Right atrium auricular region (tissue), 2 donors: ENCODE measurements around the gene BPI. TPM values are rescaled to one million over a fixed set of nuclear protein-coding genes. Genes with fewer than 3 reads are reported as not detected.
"Not testable (repeated sequence)": the region's sequence is repeated elsewhere in the genome, so short reads cannot be mapped to it uniquely, and the experiment has no call there.

Experiments
- DNase-seq: peaks from one replicate; pipeline ENCODE4 v3.0.0-alpha.2; 2019; ENCODE audit warnings: low spot score
- H3K27ac ChIP-seq, 2 donors: fragments of 200-600 bp; sonication (generic); 1 replicate in 1 of 2; 2 replicates in 1 of 2; pipeline ENCODE4 v1.5.1; 2016 to 2019
- H3K27me3 ChIP-seq, 2 donors: fragments of 200-600 bp; sonication (generic); one replicate each; pipeline versions ENCODE4 v1.5.1 to v1.6.0; 2017 to 2019
- H3K36me3 ChIP-seq: fragments of 200-600 bp; sonication (generic); one replicate; pipeline ENCODE4 v1.5.1; 2016
- H3K4me1 ChIP-seq, 2 donors: fragments of 200-600 bp; sonication (generic); one replicate each; pipeline versions ENCODE4 v1.5.1 to v1.6.0; 2017 to 2019
- H3K4me3 ChIP-seq, 2 donors: fragments of 200-600 bp; sonication (generic); 1 replicate in 1 of 2; 2 replicates in 1 of 2; pipeline ENCODE4 v1.5.1; 2017 to 2019; ENCODE audit warnings: mild to moderate bottlenecking in 1 of 2, moderate library complexity in 1 of 2
- H3K9me3 ChIP-seq, 2 donors: fragments of 200-600 bp; sonication (generic); one replicate each; pipeline ENCODE4 v1.5.1; 2019
- CTCF ChIP-seq, 2 donors: fragments of 200-600 bp; sonication (generic); IDR thresholded peaks; one replicate each; pipeline ENCODE4 v1.5.1; 2019; ENCODE audit warnings: antibody characterized with exemption in 2 of 2
- total RNA-seq, 2 donors: library from RNA; depleted of rRNA; stranded (reverse); fragments of >200 nt; gene quantifications; one replicate each; pipeline ENCODE4 v1.1.0, GENCODE V29; 2016

BPI gene
- total RNA-seq: not detected

GRCh38 chr20:38303908-38304379, at the start of gene BPI:
BPI (plus strand) TSS chr20:38304156; CDS start chr20:38304224, 68 bp downstream.
- H3K27me3 ChIP-seq: no peaks in the 10 kb centered on the region
- DNase-seq: no peak

GRCh38 chr20:38254621-38255020, 49.3 kb upstream of the BPI start:
- not testable (repeated sequence) for H3K4me1 ChIP-seq, H3K4me3 ChIP-seq, H3K9me3 ChIP-seq, H3K27me3 ChIP-seq, DNase-seq, H3K36me3 ChIP-seq
- H3K27ac ChIP-seq: peak overlapping the region; percentile 43 to 57

More at GRCh38 chr20:38303908-38304379, at the start of gene BPI:
- TF ChIP-seq CTCF (IDR thresholded peaks at IDR 0.05): no peak
- Histone ChIP-seq H3K4me1 (peaks cover 0 to 3% of the 10 kb centered on the region in 2 donors), H3K4me3 (no peak within 1 kb of the TSS), H3K27ac (no peak within 1 kb of the TSS), H3K36me3 (no peaks in the 10 kb centered on the region), H3K9me3 (no peaks in the 10 kb centered on the region)

- no peak for TF ChIP-seq CTCF (IDR thresholded peaks at IDR 0.05)
- Histone ChIP-seq H3K4me3 (no peak overlapping the region), H3K36me3 (no peaks in the 10 kb centered on the region), H3K27me3 (no peaks in the 10 kb centered on the region), H3K27ac (peak overlapping the region; percentile 57 to 63), H3K9me3 (no peaks in the 10 kb centered on the region), H3K4me1 (peaks cover 0 to 12% of the 10 kb centered on the region in 2 donors)
- DNase-seq: no peak
Observed at GRCh38 chr20:38255393-38255792, 48.6 kb upstream of the BPI start.

- no peaks in the 10 kb centered on the region for H3K9me3 ChIP-seq
- TF ChIP-seq CTCF (IDR thresholded peaks at IDR 0.05): no peak
- peaks cover 0 to 13% of the 10 kb centered on the region in 2 donors for H3K4me1 ChIP-seq
- H3K27me3 ChIP-seq: peaks cover 0 to 6% of the 10 kb centered on the region in 2 donors
- peak overlapping the region; percentile 53 to 63 for H3K27ac ChIP-seq
- H3K4me3 ChIP-seq: no peak overlapping the region
- no peak for DNase-seq
- no peaks in the 10 kb centered on the region for H3K36me3 ChIP-seq
Observed at GRCh38 chr20:38256021-38256420, 47.9 kb upstream of the BPI start.

GRCh38 chr20:38256966-38257365, 47.0 kb upstream of the BPI start:
- Histone ChIP-seq H3K27ac (no peak overlapping the region), H3K36me3 (no peaks in the 10 kb centered on the region), H3K9me3 (no peaks in the 10 kb centered on the region), H3K4me3 (no peak overlapping the region), H3K4me1 (peaks cover 0 to 13% of the 10 kb centered on the region in 2 donors), H3K27me3 (peaks cover 0 to 6% of the 10 kb centered on the region in 2 donors)
- no peak for DNase-seq
- no peak for TF ChIP-seq CTCF (IDR thresholded peaks at IDR 0.05)

- H3K27ac ChIP-seq: no peak overlapping the region
Observed at GRCh38 chr20:38258545-38259215, 45.3 kb upstream of the BPI start.

More at GRCh38 chr20:38258545-38259215, 45.3 kb upstream of the BPI start:
- H3K4me1 ChIP-seq: peaks cover 0 to 9% of the 10 kb centered on the region in 2 donors
- DNase-seq: no peak
- H3K9me3 ChIP-seq: no peaks in the 10 kb centered on the region
- peak overlapping the region in 1 of 2 donors; percentile 54 for H3K4me3 ChIP-seq
- peaks cover 0 to 6% of the 10 kb centered on the region in 2 donors for H3K27me3 ChIP-seq
- no peak for TF ChIP-seq CTCF (IDR thresholded peaks at IDR 0.05)
- H3K36me3 ChIP-seq: no peaks in the 10 kb centered on the region
